Upper lobe of left lung (tissue), 4 donors: ENCODE data around the gene VAV2.

Source experiments
- EP300 ChIP-seq, 4 donors: sonication (generic); formaldehyde crosslinking; IDR thresholded peaks; one replicate each; pipeline ENCODE4 v1.5.1; 2017; ENCODE audit warnings: antibody characterized with exemption in 4 of 4, control low read depth in 2 of 4
- POLR2A ChIP-seq, 4 donors: fragments of 450-650 bp; IDR thresholded peaks; one replicate each; pipeline ENCODE4 v1.5.1; 2016 to 2017; ENCODE audit warnings: antibody characterized with exemption in 4 of 4, mild to moderate bottlenecking in 2 of 4
- POLR2AphosphoS5 ChIP-seq, 2 donors: sonication (generic); formaldehyde crosslinking; IDR thresholded peaks; one replicate each; pipeline ENCODE4 v1.5.1; 2017; ENCODE audit warnings: antibody characterized with exemption in 2 of 2
- TF ChIP-seq, protein P1 (sequence below), 6 experiments: fragments of 450-650 bp in 4 of 6; fragments of 200-600 bp in 2 of 6; sonication (generic) in 2 of 6; IDR thresholded peaks; one replicate each; pipeline ENCODE4 v1.5.1; 2016 to 2019; ENCODE audit warnings: antibody characterized with exemption in 6 of 6

- no peak for TF ChIP-seq POLR2A (IDR thresholded peaks at IDR 0.05)
- TF ChIP-seq, protein P1, sequence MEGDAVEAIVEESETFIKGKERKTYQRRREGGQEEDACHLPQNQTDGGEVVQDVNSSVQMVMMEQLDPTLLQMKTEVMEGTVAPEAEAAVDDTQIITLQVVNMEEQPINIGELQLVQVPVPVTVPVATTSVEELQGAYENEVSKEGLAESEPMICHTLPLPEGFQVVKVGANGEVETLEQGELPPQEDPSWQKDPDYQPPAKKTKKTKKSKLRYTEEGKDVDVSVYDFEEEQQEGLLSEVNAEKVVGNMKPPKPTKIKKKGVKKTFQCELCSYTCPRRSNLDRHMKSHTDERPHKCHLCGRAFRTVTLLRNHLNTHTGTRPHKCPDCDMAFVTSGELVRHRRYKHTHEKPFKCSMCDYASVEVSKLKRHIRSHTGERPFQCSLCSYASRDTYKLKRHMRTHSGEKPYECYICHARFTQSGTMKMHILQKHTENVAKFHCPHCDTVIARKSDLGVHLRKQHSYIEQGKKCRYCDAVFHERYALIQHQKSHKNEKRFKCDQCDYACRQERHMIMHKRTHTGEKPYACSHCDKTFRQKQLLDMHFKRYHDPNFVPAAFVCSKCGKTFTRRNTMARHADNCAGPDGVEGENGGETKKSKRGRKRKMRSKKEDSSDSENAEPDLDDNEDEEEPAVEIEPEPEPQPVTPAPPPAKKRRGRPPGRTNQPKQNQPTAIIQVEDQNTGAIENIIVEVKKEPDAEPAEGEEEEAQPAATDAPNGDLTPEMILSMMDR (IDR thresholded peaks at IDR 0.05), result no peak
- no peak for TF ChIP-seq POLR2AphosphoS5 (IDR thresholded peaks at IDR 0.05)
- no peak for TF ChIP-seq EP300 (IDR thresholded peaks at IDR 0.05)
Observed at GRCh38 chr9:134027561-134027960, 35.4 kb upstream of the VAV2 start.
